Erythroblast (primary cell): Measurements from ENCODE around the gene SLC23A3.

Source experiments
- GATA1 ChIP-seq: IDR thresholded peaks from 2 replicates; pipeline ENCODE4 v1.6.1; 2011; ENCODE audit warnings: low read depth, mild to moderate bottlenecking, control low read depth, low read length, moderate library complexity
- POLR2A ChIP-seq: IDR thresholded peaks from 2 replicates; pipeline ENCODE4 v1.6.1; 2011; ENCODE audit warnings: mild to moderate bottlenecking, low read length

DNA sequence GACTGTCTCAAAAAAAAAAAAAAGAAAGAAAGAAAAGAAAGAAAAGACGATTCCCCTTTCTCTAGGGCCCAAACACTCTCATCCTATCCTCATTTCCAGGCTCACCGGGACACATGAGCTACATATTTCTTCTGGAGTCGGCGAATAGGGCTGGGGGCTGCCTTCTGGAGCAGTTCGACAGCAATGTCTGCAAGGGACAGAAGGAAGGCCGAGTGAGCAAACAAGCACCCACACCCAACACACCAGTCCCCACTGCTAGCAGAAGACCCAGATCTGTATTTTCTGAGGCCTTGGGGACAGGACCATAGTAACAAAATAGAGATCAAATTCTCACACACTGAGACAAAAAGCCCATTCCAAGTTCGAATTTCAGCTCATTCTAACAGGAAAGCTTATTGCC is 5.7 kb upstream of the SLC23A3 start:
- no peak for TF ChIP-seq POLR2A
- no peak for TF ChIP-seq GATA1
